NCI-H345 treated with DMSO at 0.1 percent for 48 hours (cell line): ENCODE data around the gene CACNA1F.

ENCODE experiments used
- DNase-seq: peaks from one replicate; lab custom pipeline; 2025; ENCODE audit not compliant: unreplicated experiment; lab: John Stamatoyannopoulos, UW

CACNA1F gene

DNA sequence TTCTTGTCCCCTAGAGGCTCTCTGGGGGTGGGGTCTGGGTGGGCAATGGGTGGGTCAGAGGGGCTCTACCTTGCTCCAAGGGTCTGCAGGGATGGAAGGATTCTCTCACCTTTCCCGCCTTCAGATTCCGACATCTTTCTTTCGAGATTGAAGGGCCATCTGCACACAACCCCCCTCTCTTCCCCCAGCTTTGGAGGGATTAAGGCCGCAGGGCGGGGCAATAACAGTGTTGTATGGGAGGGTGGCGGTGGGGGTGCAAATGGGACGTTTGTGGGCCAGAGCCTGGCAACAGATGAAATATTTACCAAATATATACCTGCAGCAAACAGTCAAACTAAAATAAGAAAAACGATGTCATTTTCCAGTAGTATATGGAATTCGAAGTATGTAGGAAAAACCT lies at the start of gene CACNA1F:
TSS of gene CACNA1F (minus strand) at position 165 of the 400 bp plus-strand sequence. CDS start at position 134, 31 bp downstream.
- no peak for DNase-seq

DNA sequence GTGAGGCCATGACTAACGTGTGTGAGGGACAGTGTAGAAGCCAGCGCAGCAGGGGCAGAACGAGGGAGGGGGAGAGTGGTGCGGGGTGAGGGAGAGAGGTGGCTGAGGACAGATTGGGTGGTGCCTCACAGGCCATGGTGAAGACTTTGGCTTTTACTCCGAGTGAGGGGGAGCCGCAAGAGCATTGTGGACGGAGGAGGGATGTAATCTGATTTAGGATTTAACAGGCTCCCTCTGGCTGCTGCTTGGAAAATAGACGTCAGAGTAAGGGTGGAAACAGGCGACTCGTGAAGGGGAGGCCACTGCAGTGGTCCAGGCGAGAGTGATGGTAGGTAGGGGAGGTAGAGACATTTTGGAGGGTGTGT lies 49.5 kb upstream of the CACNA1F start:
- DNase-seq, result no peak

DNA sequence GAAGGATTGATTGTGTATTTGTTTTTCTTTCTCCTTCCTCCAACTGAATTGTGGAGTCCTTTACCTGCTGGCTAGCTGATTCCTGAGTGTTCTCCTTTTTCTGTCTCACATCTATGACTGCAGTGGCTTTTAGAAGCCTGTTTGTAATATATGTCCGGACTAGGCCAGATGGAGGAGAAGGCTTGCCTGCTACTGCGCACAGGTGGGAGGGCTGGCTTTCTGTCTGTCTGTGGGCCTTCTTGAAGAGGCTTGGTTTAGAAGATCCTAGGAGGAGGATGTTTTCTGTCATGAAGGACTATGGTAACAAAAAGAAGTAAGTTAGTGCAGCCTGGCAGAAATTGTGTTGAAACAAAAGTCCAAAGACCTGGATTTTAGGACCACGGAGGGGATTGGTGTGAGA lies 44.9 kb upstream of the CACNA1F start:
- no peak for DNase-seq

DNA sequence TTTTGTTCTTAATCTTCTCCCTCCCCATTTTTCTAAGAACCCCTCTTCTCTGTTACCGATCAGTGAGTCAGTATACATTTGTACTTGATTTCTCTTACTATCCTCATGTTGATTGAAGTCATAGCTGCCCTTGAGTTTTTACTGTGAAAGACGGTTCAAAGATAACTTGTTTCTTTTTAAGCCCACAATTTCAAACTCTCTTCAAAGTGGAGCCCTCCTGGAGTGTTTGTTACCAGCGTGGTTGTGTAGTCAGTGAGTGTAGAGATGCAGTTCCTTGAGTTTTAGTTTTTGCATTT lies 44.3 kb upstream of the CACNA1F start:
- DNase-seq, result no peak

DNA sequence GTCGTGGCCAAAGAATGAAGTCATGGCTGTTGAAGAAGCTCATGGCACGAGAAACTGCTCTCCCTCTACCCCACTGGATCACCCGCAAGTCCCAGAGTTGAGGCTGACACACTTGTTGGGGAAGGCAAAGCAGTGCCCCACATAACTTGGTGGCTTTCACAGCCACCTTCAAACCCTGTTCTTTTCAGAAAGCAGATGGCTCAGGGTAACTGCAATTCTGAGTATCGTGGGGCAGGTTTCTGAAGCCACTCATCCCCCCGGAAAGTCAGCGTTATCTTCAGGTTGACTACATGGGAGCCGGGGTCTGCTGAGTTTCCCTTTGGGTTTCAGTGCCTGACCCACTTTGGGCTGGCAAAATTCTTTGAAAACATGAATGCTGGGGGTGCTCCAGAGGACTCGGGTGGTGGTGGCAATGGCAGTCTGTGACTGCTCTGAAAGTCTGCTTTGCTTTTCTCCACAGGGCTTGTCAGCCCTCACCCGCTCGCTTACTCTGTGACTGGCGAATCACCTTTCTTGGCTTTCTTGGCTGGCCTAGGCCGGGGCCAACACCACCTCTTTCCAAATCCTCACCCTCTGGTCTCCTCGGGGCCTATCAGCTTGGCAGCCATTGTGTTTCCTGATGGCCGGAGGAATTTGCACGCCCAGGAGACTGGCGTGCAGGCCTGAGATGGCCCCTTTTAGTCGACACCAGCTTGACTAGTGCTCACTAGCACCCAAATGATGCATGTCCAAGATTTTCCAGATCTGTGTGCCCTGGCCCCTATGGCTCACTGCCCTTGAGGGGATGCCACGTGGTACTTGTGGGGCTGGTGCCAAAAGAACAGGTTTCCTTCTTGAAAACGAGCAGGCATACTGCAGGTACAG lies 43.8 kb upstream of the CACNA1F start:
- DNase-seq, result no peak

DNA sequence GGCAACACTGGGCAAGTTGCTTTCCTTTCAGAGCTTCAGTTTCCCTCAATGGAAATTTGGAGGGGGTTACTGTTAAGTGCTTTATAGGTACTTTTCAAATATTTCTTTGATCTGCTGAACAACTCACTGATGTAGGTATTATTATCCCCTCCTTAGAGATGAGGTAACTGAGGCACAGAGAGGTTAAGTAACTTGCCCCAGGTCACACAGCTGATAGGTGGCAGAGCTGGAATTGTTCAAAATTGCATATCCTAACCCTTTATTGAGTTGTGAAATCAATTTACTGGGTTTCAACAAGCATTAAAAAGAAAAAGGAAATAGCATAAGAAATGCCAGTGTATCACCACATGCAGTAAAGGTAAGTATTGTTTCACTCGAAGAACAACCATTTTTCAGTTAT lies 43.1 kb upstream of the CACNA1F start:
- no peak for DNase-seq

DNA sequence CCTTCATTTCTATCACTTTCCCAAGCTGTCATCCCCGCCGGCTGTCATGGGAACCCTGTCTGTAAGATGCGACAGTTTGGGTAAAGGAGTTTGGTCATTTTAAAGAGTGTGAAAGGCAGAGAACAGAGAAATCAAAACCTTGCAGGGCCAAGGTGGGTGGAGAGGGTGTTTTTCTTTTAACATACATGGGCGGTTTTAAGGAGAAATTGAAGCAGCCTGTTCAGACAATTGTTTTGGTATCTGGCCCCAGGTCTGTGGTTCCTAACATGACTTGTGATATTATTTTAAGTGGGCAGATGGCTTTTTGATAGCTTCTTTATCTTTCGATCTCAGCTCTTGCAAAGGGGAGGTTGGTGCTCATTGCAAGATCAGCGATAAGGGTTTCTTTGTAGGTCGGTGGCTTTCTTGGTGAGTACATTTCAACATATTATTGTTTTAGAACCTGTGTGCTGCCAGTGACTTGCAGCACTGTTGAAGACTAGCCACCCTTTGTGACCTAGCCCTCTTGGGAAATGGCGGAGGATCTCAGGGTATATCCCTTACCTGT lies 40.1 kb upstream of the CACNA1F start:
- no peak for DNase-seq

DNA sequence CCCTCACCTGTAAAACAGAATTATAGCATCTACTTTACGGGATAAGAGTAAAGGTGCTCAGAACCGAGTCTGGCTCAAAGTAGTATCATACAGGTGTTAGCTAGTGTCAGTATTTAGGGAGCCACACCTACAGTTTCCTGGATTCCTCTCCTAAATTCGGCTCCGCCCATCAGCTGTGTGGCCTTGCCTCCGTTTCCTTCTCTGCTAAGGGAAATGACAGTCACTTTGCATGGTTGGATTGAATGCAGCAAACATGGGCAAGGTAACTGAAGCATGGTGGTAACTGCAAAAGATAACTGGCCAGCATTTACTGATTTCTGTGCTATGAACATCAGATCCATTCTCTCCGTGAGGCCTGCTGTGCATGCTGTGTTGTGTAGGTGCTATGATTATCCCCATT lies 39.3 kb upstream of the CACNA1F start:
- no peak for DNase-seq

DNA sequence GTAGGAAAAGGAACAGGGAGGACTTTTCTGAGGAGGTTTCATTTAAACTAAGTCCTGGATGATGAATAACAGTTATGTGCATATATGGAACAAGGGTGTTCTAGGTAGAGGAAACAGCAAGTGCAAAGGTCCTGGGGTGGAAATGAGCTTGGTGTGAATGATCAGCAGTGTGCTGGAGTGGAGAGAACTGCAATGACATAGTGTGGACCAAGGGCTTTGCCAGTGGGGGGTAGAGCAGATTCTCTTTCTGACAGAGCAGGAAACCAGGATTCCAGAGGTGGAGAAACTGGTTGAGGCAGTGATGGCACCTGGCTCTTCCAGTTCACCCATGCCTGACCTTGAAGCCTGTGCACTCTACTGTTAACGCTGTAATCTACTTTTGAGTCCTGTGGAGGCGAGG lies 38.2 kb upstream of the CACNA1F start:
- DNase-seq, result no peak

DNA sequence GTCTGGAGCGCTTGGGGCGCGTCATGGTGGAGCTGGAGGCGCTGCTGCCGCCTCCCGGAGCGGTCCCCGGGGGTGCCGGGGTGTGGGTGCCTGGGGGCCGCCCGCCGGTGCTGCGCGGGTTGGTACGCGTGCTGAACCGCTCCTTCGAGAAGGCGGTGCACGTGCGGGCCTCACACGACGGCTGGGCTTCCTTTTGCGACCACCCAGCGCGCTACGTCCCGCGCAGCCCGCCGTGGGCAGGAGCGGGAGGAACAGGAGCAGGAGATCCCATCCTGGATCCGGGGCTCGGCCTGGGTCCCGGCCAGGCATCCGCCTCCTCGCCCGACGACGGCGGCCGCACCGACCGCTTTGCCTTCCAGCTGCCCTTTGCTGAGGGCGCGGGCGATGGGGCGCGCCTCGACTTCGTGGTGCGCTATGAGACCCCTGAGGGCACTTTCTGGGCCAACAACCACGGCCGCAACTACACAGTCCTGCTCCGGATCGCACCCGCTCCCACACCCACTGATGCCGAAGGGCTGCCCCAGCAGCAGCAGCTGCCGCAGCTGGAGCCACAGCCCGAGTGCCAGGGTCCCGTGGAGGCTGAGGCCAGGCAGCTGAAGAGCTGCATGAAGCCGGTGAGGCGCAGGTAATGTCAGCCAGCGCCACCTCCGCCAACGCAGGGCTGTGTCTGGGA lies 37.2 kb upstream of the CACNA1F start:
- no peak for DNase-seq

DNA sequence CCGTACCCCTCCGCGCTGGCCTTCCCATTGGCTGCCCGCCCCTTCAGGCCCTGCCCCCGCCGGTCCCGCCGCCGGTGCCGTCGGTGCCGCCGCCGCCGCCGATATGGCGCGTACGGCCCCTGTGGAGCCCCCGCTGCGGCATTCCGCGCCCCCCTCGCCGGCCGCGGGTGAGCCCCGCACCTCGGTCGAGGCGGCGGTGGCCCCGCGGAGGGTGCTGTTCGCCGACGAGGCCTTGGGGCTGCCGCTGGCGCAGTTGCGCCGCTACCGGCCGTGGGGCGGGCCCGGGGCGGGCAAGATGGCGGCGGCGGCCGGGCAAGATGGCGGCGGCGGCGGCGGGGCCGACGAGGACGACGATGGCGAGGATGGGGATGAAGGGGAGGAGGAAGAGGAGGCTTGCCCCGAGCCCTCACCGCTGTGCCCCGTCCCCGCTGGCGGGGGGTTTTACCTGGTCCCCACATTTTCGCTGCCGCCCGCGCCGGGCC lies 36.7 kb upstream of the CACNA1F start, which contains the start of gene PPP1R3F:
TSS of gene PPP1R3F (plus strand) at position 27 of the 482 bp plus-strand sequence. CDS start at position 104, 77 bp downstream.
- no peak for DNase-seq

DNA sequence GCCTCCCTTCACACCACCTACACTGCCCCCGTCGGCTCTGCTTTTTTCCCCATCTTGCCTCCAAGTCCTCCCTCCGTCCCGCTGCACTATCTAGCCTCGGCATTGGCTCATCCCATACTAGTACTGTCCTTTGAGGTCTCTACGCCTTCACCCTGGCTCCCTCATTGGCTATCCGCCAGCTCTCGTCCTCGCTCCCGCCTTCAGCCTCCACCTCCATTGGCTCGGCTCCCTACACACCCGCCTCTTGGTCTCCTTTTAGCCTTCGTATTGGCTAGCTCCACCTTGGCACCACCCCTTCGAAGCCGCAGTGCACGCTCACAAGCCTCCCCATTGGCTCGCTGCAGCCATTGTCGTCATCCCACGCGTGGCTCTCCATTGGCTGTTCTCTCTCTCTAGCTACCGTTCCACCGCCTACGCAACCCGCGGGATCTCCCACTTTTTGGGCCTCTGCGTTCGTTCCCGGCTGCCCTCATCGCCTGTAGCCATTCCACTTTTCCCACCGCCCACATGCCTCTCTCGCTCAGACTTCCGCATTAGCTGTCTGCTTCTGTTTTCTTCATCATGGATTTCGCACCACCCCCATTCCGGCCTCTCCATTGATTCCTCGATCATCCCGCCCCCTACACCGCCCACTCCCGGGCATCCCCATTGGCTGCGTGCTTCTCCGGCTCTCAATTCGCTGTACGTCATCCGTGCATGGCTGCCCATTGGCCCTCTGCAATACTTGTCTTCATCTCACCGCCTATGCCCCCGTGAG lies 36.0 kb upstream of the CACNA1F start:
- DNase-seq, result peak; percentile 94

DNA sequence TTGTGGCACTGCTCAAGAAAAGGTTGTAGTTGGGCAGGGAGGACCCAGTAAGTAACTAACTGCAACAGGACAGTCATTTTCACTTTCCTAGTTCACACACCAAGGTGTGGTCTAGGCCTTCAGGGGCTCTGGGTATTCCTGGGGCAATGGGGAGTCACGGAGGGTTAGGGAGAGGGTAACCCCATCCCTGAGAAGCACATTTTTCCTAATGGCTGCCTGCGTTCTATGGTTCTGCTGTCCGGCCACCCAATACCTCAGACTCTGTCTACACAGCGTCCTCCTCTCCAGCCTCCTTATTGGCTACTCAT lies 35.5 kb upstream of the CACNA1F start:
- DNase-seq, result no peak

DNA sequence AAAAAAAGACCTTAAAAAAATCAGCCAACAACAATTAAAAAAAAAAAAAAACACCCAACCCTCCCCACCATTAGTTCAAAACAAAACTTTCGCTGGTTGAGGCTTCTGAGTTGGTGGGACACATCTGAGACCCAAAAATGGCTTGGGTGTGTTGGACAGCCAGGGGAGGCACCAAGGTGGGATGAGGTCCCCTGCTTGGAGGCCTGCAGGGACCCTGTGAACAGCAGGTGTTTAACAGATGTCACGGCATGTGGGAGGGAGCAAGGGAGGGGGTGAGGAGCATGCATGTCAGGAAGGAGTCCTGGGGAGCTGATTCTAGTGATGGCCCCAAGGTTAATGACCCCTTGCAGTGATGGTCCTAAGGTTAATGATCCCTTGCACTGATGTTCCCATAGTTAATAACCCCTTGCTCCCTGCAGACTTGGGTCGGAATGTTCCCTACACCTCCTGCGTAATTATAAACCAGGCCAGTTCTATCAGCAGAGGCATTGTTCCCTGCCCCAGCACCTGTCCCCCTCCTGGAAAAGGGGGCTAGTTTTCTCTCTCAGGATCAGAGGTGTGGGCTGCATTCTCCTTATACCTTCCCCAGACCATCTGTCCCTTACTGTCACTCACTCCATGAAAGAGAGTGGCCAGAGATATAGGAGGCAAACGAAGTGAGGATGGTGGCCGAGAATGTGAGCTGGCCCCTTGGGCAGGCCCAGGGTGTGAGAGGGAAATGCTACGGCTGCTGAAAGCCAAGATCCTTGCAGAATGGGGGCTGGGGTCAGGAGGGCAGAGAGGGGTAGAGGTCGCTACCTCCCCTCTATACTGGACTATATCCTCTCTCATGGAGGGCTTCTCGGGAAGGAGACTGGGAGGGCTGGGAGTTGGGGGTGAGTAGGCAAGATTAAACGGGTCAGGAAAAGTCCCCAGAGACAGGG lies 33.6 kb upstream of the CACNA1F start:
- no peak for DNase-seq

DNA sequence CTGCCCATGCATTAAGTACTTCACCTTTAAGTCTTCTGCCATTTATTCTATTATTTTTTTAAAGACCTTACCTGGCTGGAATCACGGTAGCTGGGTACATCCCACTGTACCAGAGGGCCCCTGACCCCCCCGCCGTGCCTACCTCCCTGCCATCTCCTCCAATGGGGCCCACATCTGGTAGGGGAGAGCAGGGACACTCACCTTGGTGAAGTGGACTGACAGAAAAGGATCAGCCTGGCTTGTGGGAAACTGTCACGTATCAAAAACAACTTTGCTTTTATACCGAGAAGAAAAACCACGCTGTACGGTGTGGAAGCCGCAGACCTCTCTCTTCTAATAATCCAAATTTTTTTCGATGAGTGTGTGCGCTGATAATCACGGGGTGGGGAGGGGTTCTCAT lies 31.3 kb upstream of the CACNA1F start, which contains the start of gene FOXP3:
TSS of gene FOXP3 (minus strand) at position 251 of the 400 bp plus-strand sequence. CDS start 6,205 bp downstream, outside the sequence.
- DNase-seq, result no peak

DNA sequence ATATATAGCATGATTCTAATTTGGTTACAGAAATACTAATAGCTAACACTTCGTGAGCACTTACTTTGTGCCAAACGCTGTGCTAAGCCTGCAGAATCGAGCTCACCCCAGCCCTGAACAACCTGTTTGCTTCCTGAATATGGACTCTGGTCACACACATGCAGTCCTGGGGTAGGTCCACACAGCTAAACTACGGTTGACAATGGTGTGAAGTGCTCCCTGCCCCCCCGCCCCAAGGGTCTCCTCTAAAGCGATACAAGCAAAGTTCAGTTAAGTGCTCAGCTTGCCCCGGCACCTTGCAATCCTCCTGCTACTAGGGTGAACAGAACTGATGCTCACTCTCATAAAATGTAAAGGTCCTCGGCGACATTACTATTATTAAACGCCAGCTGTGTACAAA lies 30.5 kb upstream of the CACNA1F start:
- no peak for DNase-seq

DNA sequence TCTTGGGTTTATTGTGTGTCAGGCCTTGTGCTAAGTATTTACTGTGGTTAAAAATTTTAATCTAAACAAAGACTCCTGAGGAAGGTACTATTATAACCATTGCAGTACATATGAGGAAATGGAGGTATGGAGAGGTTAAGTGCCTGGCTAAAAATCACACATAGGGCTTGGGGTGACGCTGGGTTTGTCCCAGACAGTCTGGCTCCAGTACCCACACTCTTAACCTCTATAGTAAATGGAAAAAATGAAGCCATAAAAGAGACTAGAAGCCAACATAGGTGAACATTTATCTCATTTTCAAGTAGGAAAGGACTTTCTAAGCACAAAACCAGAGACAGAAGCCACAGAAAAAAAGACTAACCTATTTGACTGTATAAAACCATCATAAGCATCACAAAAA lies 29.5 kb upstream of the CACNA1F start:
- no peak for DNase-seq

DNA sequence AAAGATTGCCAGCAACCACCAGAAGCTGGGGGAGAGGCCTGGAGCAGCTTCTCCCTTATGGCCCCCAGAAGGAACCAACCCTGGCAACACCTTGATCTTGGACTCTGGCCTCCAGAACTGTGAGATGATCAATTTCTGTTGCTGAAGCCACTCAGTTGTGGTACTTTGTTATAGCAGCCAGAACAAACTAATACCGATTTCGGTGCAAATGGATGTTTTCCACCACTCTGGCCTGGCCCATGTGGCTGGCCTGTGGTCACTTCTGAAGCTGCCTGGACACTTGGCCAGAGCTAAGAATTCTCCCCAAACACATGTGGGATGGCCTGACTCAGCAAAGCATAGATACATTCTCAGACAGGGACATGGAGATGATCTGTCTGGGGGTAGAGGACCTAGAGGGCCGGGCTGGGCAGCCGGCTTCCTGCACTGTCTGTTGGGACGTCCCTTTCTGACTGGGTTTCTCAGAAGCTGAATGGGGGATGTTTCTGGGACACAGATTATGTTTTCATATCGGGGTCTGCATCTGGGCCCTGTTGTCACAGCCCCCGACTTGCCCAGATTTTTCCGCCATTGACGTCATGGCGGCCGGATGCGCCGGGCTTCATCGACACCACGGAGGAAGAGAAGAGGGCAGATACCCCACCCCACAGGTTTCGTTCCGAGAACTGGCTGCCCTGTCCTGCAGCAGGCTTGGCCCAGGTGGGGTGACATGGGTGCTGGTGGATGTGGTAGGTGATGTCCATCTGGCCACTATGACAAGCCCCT lies 27.3 kb upstream of the CACNA1F start:
- DNase-seq, result no peak

DNA sequence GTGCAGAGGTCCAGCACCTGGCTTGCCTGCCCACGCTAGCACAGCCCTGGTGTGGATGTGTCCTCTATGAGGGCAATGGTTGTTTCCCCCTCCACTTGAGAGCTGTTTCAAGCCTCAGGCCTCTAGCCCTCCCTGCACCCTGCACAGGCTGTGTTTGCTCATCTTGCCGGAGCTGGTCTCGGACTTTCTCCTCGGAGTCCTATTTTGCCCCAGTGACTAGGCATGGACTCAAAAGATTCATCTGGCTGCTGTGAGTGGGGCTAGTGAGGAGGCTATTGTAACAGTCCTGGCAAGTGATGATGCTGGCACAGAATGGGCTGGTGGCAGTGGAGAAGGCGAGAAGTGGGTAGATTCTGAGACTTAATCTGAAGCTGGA lies 25.6 kb upstream of the CACNA1F start:
- DNase-seq, result no peak
